NOMO-1 (cell line): ENCODE data around the gene KL.

Source experiments
- DNase-seq, 2 experiments: peaks; one replicate each; lab custom pipeline; 2025; ENCODE audit not compliant: unreplicated experiment in 2 of 2; lab: John Stamatoyannopoulos, UW

Gene KL

DNA sequence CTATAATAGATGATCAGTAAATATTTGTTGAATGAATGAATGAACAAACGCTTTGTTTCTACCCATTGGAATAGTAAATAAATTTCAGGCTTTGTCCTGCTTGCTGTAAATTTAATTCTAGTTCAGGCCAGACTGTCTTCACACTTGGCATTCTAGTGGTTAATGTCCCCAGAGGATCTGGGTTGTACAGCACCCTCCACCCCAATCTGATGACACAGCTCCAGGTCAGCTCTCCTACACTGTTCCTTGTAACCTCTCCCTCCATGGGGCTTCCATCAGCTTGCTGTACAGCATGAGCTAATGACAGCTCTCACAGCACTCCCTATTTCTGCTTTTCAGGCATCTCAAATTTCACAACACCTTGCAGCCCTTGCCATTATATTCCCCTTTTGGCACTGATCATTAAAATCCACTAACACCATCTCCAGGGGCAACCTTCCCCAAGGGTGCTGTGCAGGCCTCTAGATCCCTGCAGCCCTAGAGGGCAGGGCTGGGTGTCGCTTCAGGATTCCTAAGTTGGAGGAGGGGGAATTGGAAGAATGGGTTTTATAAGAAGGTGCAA, 12.7 kb upstream of the KL start:
- DNase-seq, result no peak

GRCh38 chr13:33004511-33004910, 11.7 kb upstream of the KL start:
- DNase-seq, result peak in 1 of 2 experiments; percentile 20

- no peak for DNase-seq
Measured at GRCh38 chr13:33006134-33006533, 10.1 kb upstream of the KL start.

- no peak for DNase-seq
Measured at GRCh38 chr13:33006638-33007037, 9.6 kb upstream of the KL start.

- no peak for DNase-seq
Measured at GRCh38 chr13:33007237-33007636, 9.0 kb upstream of the KL start.

GRCh38 chr13:33007950-33008349, 8.3 kb upstream of the KL start:
- DNase-seq, result no peak

DNA sequence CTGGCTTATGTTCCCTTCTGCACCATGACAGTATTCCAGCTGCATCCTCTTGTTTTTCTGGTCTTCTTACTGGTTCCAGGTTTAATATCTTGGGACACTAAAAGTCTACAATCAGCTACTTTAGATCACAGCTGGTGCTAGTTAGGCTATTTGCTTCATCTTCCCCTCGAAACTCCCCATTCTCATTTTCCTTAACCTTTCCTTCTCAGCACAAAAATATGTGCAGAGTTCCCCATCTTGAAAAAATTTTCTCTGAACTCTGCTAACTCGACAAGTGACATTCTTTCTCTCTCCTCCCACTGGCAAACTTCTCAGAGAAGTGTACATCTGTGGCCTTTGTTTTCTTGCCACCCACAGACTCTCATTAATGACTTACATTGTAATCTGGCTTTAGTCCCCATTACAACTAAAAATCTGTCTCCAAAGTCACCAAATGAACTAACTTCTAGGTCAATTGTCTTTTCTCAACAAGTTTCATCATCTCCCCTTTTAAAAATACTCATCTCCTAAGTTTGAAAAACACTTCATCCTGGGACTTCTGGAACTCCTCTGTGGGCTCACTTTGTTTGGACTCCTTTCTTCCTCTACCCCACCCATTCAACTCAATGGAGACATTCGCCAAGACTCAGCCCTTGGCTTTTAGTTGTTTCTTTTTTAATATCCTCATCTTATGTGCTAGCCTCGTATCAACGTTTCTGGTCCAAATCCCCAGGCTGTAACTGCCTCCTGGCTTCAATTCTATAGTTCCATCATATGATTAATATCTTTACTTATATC, 7.1 kb upstream of the KL start:
- no peak for DNase-seq

DNA sequence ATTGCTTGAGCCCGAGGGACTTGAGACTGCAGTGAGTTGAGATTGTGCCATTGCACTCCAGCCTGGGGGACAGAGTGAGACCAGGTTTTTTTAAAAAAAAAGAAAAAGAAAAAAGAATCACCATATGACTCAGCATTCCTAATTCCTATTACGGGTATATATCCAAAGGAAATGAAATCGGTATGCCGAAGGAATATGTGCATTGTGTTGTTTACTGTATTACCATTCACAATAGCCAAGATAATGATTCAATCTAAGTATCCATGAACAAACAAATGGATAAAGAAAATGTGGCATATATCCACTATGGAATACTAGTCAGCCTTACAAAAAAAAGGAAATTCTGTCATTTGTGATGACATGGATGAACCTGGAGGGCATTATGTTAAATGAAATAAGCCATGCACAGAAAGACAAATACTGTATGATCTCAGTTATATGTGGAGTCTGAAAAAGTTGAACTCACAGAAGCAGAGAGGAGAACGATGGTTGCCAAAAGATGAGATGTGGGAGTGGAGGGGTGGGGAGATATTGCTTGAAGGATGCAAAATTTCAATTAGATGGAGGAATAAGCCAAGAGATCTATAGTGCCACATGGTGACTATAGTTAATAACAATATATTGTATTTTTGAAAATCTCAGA, 4.3 kb upstream of the KL start:
- DNase-seq, result no peak

DNA sequence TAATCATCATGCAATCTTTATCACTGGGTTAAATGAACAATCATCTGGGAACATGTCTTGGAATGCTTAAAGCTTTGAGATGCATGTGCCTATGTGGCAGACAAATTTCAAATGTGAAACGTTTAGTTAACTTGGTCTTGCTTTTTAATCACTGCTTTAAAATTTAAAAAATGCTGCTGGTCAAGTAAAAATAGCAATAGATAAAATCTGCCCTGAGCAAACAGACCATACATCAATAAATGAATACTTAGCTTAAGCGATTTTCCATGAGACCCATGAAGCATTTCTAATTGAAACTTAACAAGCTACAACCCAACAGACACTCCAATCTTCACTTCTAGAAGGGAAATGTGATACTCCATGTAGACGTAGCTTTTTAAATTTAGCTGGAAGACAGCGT, 1.9 kb upstream of the KL start:
- DNase-seq, result no peak

DNA sequence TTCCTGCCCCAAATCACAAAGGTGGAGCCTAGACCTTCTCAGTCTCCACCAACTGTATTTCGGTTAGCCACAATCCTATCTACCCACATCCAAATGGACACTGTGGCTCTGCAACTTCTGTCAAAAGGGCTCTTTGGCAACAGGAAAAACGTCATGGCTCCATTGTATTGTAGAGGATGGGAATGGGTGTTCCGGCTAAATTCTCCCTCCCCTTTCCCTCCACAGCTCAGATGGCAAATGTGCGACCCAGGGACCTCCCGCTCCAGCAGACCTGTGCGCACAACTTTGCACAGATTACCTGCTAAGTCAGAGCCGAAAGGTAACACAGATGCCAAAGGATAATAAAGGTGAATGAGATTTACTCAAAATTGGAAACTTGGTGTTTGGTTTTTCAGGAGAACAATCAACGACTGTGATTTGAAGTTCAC, 968 bp upstream of the KL start:
- no peak for DNase-seq

DNA sequence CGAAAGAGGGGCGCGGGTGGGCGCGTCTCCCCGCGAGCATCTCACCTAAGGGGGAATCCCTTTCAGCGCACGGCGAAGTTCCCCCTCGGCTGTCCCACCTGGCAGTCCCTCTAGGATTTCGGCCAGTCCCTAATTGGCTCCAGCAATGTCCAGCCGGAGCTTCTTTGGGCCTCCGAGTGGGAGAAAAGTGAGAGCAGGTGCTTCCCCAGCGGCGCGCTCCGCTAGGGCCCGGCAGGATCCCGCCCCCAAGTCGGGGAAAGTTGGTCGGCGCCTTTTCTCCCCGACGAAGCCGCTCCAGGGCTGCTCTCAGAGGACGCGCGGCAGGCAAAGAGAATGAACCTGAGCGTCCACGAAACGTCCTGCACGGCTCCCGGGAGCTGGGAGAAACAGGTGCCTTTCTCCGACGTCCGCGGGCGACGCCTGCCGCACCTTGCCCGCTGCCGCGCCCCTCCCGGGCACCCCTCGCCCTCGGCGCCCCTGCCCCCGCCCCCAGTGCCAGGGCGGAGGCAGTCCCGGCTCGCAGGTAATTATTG, 366 bp upstream of the KL start:
- DNase-seq, result no peak

- peak; percentile 79 to 95 for DNase-seq
Measured at GRCh38 chr13:33017323-33017929, 1.2 kb downstream of the KL start.

DNA sequence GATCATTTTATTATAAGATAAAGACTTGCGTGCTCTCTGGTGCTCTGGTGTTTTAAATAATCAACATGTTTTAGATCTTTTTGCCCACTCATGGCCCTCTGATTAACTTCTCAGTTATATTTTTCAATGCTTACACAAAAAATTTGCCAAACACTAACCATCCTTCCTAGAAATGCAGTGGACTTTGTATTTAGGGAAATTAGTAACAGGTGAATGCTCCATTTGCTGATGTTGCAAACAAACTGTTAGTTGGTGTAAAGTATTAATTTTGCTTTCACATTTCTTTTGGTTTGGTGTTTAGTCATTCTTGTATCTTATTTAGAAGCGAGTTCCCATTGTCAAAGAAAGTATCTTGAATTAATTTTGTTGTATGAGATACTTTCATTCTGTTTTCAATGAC, 2.7 kb downstream of the KL start:
- no peak for DNase-seq

DNA sequence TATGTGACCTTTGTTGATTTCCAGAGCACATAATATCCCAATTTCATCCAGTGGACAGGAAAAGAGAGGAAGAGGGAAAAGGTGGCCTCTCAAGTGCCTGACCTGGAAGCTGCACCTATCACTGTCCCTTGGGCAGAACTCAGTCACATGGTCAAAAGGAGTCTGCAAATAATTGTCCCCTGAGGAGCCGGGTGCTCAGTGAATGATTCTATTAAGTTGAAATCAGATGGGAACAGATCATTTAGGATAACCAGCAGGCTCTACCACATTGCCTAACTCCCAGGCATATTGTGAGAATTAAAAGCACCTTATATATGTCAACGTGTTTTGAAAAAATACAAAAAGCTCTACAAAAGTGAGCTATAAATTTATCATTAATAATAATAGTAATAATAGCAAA, 6.8 kb downstream of the KL start:
- DNase-seq, result no peak

- DNase-seq, result no peak
Measured at GRCh38 chr13:33025220-33025744, 9.1 kb downstream of the KL start.

- no peak for DNase-seq
Measured at GRCh38 chr13:33026489-33027152, 10.4 kb downstream of the KL start.

DNA sequence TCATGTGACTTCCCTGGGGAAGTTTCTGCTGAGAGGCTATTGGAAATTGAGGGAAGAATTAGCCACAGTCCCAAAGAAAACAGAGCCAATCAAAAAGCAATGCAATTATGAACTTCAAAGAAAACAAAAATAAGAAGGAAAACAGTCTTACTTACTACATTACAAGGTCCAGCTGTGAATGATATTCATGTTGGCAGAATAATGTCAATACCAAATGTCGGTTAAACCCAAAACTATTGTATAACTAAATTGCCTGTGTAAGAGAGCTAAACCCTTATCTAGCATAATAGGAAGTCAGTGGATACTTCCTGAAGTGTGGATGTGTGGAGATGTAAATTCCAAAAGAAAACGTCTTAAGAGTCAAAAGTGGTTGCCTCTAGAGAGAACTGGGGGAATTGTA, 12.4 kb downstream of the KL start:
- no peak for DNase-seq

DNA sequence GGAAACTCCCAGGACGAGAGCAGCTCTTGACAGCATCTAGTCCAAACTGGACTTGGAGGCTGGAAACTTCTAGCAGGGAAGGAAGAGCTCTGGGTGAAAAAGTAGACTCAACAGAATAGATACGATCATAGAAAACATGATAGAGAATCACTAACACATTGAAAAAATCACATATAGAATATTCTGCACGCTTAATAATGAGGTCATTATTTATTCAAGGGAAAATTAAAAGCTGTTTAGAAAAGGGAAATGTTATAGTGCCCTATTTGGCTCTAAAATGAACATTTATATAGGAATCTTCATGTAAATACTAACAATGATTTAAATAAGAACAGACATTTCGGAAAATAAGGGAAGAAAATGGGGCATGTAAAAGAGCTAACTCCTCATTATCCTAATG, 15.1 kb downstream of the KL start:
- DNase-seq, result no peak

DNA sequence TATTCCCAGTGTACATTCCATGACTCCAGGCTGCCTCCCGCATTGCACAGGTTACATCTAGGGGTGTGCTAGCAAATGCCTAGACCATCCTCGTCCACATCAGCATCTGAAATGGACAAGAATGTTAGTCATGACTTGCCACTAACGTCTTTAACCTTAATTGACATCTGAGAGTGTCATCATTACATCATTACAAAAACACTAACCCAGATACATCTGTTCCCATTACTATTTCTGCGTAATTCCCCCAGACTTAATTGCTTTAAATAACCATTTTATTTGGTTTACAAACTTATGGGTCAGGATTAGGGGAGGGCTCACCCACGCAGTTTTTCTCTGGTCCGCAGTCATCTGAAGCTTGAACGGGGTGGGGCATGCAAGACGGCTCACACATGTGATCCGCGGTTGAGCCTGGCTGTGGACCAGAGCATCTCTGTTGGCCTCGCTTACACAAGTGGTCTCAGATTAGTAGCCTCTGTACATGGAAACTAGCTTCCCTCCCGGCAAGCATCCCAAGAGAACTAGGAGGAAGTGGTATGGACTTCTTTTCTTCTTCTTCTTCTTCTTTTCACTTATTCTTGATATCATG, 15.9 kb downstream of the KL start:
- DNase-seq, result no peak

- DNase-seq, result peak; percentile 83 to 90
Measured at GRCh38 chr13:33033051-33033812, 17.0 kb downstream of the KL start.
